ENCODE results near the gene SYPL2.

Gene SYPL2

DNA sequence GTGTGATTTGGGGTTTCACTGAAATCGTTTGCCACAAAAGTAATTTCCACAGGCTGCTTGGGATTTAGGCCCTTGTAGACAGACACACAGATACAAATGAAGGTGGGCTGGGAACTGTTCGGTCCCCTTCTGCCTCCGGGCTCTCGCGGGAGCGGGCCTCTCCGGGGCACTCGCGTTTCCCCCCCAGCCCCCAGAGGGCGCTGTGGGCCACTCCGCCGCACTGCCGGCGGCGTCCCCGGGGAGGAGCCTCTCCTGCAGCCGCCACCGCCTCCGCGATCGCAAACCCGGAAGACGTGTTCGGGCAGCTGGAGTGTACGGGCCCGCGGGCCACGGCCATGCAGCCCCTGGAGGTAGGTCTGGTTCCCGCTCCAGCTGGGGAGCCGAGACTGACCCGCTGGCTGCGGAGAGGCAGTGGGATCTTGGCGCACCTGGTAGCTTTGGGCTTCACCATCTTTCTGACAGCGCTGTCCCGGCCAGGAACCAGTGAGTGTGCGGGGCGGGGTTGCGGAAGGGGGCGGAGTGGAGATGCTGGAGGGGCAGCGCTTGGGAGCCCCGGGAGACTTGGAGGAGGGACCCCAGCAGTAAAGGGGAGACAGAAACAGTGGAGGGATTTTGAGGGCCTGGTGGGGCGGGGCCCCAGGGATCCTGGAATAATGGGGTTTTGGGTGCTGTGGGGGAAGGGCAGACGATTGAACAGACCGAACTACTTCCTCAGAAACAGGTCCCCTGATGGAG, 27.6 kb downstream of the SYPL2 start, which contains the start of gene CYB561D1:
Gene CYB561D1, plus strand, starts transcription at position 290 of the 735 bp plus-strand sequence. Its CDS starts 46 bp downstream, at position 336.
- peak; percentile 89 for DNase-seq

DNA sequence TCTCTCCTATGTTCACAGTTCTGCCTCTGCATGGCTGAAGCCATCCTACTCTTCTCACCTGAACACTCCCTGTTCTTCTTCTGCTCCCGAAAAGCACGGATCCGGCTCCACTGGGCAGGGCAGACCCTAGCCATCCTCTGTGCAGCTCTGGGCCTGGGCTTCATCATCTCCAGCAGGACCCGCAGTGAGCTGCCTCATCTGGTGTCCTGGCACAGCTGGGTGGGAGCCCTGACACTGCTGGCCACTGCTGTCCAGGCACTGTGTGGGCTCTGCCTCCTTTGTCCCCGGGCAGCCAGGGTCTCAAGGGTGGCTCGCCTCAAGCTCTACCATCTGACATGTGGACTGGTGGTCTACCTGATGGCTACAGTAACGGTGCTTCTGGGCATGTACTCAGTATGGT, 29.4 kb downstream of the SYPL2 start:
- DNase-seq: no peak

DNA sequence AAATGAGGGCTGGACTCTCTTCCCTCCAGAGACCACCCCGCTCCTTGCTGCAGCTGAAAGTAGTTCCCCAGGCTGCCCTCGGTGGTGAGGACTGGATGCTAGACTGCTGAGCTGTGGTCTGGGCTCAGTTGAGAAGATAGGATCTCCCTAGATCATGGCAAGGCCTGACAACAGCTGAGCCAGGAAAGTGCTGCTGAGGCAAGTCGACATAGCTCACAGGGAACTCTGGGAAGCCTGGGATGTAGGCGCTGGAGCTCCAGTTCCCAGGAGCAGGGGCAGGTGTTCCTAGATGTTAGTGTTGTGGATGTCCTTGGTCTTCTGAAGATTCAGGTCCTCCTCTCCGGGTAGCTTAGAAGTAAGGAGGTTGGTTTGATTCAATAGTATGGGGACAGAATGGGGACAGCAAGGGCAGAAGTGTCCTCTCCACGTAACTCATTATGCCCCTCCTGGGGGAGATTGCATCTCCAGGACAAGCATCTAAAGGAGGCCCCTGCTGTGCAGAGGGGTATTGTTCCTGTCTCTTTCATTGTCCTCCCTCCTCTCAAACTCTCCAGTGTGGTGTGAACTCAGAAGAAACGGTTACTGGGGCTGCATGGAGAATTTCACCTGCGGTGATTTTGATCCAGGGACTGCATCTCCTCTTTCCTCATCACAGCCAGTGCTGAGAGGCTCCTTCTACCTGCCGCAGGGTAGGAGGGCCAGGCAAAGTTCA, 31.3 kb downstream of the SYPL2 start:
- no peak for DNase-seq

DNA sequence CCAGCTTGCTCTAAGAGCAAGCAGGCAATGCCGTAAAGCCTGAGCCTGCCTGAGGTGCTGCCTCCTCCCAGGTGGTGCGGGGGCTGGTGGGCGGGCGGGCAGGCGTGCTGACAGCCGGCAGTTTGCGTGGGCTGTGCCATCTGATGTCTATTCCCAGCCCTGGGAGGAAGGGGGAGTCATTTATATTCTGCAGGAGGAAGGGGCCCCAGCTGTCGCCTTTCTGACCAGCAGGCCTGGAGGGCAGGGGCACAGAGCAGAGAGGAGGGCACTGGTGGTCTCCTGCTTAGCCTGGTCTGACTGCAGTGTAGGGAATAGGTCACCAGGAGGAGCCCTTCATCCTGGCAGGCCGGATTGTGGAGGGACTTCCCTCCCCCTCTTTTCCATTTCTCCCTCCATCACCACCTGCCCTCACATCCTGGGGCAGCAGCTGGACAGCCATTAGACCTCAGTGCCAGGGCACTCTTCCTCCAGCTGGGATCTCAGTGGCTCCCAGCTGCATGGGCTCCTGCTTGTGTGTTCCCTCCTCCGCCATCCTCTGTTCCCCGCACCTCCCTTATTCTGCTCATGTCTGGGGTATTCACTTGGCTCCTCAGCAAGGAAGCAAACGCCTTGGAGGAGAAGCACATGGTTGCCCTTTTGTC, 31.9 kb downstream of the SYPL2 start:
- peak; percentile 29 for DNase-seq

DNA sequence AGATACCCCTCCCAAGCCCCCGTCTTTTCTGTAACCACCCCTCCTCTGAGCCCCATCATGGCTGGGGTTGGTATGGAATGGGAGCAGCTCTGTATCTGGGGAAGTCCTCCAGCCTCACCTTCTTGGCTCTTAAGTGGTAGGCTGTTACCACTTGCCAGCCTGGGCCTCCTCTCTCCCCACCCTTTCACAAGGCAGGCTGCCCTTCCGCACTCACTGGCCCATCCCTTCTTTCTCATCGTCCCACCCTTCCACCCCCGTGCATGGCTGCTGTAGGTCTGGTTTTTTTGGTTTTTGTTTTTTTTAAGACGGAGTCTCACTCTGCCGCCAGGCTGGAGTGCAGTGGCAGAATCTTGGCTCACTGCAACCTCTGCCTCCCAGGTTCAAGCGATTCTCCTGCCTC, 32.7 kb downstream of the SYPL2 start:
- DNase-seq: no peak

DNA sequence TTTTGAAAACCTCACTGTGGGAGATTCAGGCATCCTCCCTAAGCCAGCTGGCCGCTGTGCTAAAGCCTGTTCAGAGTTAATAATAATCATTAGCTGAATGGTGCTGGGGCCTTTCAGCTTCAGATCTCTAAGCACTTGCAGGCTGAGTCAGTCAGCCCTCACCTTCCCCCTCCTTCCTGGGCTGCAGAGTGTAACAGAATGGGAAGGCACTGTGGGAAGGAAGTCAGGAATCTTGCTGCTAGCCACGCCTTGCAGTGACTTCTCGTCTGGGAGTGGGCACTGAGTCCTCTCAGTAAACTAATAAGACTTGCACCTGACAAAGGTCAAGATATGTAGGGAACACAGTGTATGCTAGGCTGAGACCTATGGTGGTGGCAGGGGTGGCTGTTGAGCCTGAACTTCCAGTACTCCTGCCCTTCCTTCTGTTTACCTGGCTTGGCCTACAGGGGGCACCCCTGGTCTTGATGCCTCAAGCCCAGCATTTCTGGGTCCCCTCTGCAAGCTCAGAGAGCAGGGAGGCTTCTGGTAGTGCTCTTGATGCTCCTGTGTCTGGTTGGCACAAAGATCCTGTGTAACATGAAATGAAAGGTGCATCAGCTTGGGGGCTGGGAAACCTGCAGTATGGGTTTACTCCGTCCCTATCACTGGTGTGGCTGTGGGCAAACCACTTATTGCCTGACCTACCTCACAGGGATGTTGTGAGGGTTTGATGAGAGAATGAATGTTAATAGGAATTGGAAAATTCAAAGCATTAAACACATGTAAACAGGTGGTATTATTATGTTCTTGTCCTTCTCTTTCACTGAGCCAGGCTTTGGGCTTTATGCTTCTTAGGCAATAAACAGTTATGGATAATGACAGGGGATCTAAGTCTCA, 33.6 kb downstream of the SYPL2 start:
- peak; percentile 69 for DNase-seq

DNA sequence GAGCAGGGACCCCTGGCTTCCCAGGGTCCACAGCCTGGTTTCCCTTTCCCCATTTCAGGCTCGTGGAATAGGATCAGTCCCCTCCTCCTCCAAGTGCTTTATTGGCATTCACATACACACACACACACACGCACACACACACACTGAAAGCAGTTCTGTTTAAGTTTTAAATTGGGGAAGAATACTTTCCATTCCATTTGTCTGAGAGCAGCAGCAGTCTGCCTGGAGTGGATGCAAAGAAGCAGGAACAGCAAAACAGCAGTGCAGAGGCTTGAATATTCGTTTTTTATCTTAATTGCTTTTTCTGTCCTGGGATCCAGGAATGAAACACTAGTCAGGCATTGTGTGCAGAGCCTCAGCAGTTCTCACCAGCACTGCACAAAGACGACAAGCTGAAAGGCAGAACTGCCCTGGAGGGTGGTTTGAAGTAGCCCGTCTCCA, 34.6 kb downstream of the SYPL2 start:
- no peak for DNase-seq

GRCh38 chr1:109501644-109502363, 35.5 kb downstream of the SYPL2 start:
- no peak for DNase-seq

GRCh38 chr1:109502364-109502851, 36.1 kb downstream of the SYPL2 start:
- peak; percentile 77 for DNase-seq

- peak; percentile 28 for DNase-seq
Measured at GRCh38 chr1:109503935-109504334, 37.6 kb downstream of the SYPL2 start.

DNA sequence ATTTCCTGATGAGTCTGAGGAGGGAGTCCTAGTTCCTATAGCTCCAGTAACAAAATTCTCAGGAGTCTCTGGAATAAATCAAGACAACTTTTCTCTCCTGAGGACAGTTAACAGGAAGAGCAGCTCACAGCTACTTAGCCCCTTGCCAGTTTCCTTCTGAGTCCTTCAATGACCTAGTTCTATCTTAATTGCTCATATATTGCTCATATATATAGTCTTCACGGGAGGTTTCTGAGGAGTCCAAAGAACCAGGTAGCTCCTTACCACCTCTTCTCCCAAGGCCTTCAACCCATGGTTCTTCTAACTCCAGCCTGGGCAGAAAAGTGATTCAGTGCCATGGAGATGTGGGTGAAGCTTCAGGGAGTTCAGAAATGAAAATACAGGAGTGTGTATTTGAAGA, 38.6 kb downstream of the SYPL2 start:
- no peak for DNase-seq

DNA sequence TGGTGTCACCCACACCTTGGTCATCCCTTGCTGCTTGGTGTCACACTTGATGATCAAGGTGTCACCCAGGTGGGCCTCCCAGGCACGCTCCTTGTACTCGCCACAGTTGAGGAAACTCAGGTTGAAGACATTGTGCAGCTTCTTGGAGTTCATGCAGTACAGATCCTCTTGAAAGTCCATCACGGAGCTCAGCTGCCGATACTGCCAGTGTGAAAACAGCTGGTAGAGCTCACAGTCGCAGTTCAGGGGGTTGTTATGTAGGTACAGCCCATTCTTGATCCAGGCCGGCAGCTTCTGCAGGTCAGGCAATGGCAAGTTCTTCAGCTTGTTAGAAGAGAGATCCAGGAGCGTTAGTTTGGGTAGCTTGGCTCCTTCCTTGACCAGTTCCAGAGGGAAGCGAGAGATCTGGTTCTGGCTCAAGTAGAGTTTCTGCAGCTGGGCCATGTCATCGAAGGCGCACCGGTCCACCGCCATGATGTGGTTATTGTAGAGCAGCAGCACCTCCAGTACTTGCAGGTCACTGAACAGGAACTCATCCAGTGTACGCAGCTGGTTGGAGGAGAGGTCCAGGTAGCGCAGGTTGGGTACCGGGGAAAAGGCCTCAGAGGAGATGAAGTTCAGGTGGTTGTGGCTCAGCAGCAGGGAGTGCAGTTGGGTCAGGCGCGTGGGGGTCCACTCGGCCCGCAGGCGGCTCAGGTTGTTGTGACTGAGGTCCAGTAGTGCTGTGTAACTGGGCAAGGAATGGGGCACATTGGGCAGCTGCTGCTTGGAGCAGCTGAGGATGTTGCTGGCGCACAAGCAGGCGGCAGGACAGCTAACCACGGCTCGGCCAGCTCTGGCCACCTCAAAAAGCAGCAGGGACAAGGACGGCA, 41.9 kb downstream of the SYPL2 start:
- no peak for DNase-seq

- DNase-seq: no peak
Measured at GRCh38 chr1:109508873-109509175, 42.5 kb downstream of the SYPL2 start.

DNA sequence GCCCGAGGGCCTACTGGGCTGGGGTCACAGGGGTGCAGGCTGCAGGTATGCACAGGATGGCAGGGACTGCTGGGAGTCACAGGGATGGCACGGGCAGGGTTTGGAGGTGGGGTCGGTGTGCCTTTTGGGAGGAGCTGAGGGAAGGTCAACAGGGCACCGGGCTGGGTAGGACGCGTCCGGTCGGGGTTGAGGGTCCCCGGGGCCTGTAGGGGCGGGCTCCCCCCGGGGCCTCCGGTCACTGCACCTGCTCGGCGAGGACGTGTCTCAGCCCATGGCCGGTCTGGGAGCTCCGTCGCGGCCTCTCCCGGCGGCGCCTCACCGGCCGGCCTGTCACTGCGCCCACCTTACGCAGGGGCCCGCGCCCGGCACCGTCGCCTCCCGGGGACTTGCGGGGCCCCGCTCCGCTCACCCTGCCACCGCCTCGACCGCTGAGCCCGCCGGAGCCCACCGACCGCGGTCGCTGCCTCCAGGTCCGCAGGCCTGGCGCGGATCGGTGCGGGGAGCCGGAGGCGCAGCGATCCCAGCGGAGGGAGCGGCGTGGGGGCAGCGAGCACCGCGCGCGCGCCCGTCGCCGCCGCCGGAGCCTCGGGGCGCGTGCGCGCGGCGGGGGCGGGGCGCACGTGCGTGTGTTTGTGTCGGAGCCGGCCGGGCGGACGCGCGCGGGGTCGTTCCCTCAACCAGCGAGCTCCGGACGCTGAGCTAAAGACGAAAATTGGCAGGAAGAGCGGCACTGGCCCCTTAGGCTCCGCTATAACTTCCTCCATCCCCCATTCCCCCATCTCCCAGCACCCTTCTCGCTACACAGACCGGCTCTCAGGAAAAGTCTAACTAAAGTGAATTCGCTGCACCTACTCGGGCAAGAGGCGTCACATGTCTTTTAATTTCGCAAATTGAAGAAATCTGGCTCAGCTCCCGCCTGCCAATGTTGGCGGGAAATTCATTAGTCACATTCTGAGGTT, 43.1 kb downstream of the SYPL2 start, which contains the start of gene AMIGO1:
Gene AMIGO1, minus strand, starts transcription at position 552 of the 959 bp plus-strand sequence. CDS start 815 bp downstream, outside the sequence.
- DNase-seq: peak; percentile 70

- DNase-seq: no peak
Measured at GRCh38 chr1:109513110-109513710, 46.9 kb downstream of the SYPL2 start.

DNA sequence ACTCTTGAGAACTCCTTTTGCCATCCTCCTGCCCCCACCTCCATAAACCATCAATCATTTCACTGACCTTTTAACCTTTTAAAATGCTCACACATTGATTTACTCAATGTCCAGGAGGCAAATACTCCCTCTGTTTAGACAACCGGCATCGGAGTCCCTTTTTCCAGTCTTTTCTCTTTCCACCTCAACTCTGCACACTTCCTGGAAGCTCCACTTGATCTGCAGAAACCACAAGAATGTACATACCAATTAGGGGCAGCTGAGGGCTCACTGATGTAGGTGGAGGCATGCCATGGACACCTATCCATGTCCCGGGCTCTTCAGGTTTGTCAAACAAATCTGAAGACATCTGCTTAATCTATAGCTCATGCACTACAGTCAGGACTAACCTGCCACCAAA, 48.5 kb downstream of the SYPL2 start:
- DNase-seq: no peak

DNA sequence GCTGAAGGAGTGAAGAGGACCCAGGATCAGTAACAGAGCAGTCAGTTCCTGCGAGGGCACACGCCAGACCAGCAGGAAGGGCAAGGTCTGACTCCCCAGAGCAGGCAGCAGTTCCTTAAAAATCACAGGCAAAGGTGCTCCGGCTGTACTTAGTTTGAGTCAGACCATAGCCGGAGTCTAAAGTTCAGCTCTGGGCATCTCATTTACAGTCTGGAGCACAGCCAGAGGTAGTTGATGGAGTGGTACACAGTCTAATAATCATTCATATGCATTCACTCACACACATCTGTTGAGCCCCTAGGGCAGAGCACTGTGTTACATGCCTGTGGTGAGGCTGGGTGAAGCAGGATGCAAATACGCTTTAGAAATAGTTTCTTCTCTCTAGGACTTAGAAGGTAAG, 50.5 kb downstream of the SYPL2 start:
- DNase-seq: no peak

GRCh38 chr1:109517337-109517736, 51.0 kb downstream of the SYPL2 start:
- DNase-seq: no peak
